ENCODE results near the gene SDHAF2.
"Not testable (repeated sequence)": the region's sequence is repeated elsewhere in the genome, so short reads cannot be mapped to it uniquely, and the experiment has no call there.

Gene SDHAF2

GRCh38 chr11:61479360-61480058 lies 49.6 kb downstream of the SDHAF2 start:
- DNase-seq = not testable (repeated sequence)

GRCh38 chr11:61480261-61480993 lies 50.5 kb downstream of the SDHAF2 start:
- no peak for DNase-seq

GRCh38 chr11:61480994-61481335 lies 51.0 kb downstream of the SDHAF2 start:
- DNase-seq = no peak

GRCh38 chr11:61481806-61482205 lies 51.9 kb downstream of the SDHAF2 start:
- DNase-seq = no peak

GRCh38 chr11:61482513-61482912 lies 52.6 kb downstream of the SDHAF2 start:
- DNase-seq = no peak

- no peak for DNase-seq
Observed at GRCh38 chr11:61484541-61484940, 54.6 kb downstream of the SDHAF2 start.

GRCh38 chr11:61485080-61485479 lies 55.2 kb downstream of the SDHAF2 start:
- DNase-seq = no peak

GRCh38 chr11:61486011-61486620 lies 56.2 kb downstream of the SDHAF2 start:
- no peak for DNase-seq

- no peak for DNase-seq
Observed at GRCh38 chr11:61486779-61487178, 56.9 kb downstream of the SDHAF2 start.

- no peak for DNase-seq
Observed at GRCh38 chr11:61487342-61488025, 57.6 kb downstream of the SDHAF2 start.

- DNase-seq = no peak
Observed at GRCh38 chr11:61488651-61489291, 58.8 kb downstream of the SDHAF2 start.

GRCh38 chr11:61489833-61490721 lies 60.2 kb downstream of the SDHAF2 start:
- no peak for DNase-seq

- no peak for DNase-seq
Observed at GRCh38 chr11:61491736-61492395, 61.9 kb downstream of the SDHAF2 start.

- DNase-seq = no peak
Observed at GRCh38 chr11:61494381-61494961, 64.5 kb downstream of the SDHAF2 start.

GRCh38 chr11:61495801-61496601 lies 66.1 kb downstream of the SDHAF2 start:
- DNase-seq = no peak
